GM18519 (cell line): ENCODE results near the gene METTL22.

Source experiments
- ATAC-seq: cut with Tn5 transposase; IDR thresholded peaks from one replicate; pipeline ENCODE4 v1.9.1; 2021; ENCODE audit warnings: mild to moderate bottlenecking, moderate library complexity; ENCODE audit not compliant: unreplicated experiment, low FRiP score

The METTL22 gene

GRCh38 chr16:8686031-8686621, 64.6 kb downstream of the METTL22 start:
- no peak for ATAC-seq

- ATAC-seq: no peak
Measured at GRCh38 chr16:8686879-8687278, 65.4 kb downstream of the METTL22 start.

- ATAC-seq: no peak
Measured at GRCh38 chr16:8689686-8690085, 68.2 kb downstream of the METTL22 start.

- ATAC-seq: no peak
Measured at GRCh38 chr16:8691728-8692127, 70.2 kb downstream of the METTL22 start.

GRCh38 chr16:8694795-8695728, 73.6 kb downstream of the METTL22 start:
- no peak for ATAC-seq

- no peak for ATAC-seq
Measured at GRCh38 chr16:8696880-8697279, 75.4 kb downstream of the METTL22 start.

GRCh38 chr16:8697965-8698364, 76.5 kb downstream of the METTL22 start:
- no peak for ATAC-seq
